SK-N-SH treated with all-trans-retinoic acid at 6 μM for 48 hours (cell line): ENCODE data around the gene KLF13.
A peak's percentile ranks its signal among the peaks of the same experiment; 100 is the strongest.

ENCODE experiments used
- ATAC-seq: fragments of 200-7000 bp; cut with Tn5 transposase; 3 replicates; pipeline ENCODE4 v1.9.1; 2020; ENCODE audit warnings: mild to moderate bottlenecking, moderate library complexity
- ARNTL ChIP-seq: fragments of 450-650 bp; formaldehyde crosslinking; IDR thresholded peaks from 2 replicates; pipeline ENCODE4 v1.5.0; 2020; ENCODE audit warnings: low read depth, mild to moderate bottlenecking, moderate library complexity, borderline replicate concordance
- BACH2 ChIP-seq: fragments of 250-450 bp; sonication (Bioruptor Pico); IDR thresholded peaks from 2 replicates; pipeline ENCODE4 v1.9.0; 2021; ENCODE audit warnings: mild to moderate bottlenecking, borderline replicate concordance
- GLIS3 ChIP-seq: fragments of 250-450 bp; sonication (Bioruptor Pico); IDR thresholded peaks from 2 replicates; pipeline ENCODE4 v1.5.0; 2020; ENCODE audit warnings: mild to moderate bottlenecking, moderate library complexity
- PPARA ChIP-seq: fragments of 250-450 bp; sonication (Bioruptor Pico); IDR thresholded peaks from 2 replicates; pipeline ENCODE4 v1.5.0; 2020; ENCODE audit warnings: mild to moderate bottlenecking, borderline replicate concordance
- RARB ChIP-seq: fragments of 250-450 bp; sonication (Bioruptor Pico); IDR thresholded peaks from 2 replicates; pipeline ENCODE4 v1.8.0; 2021; ENCODE audit warnings: mild to moderate bottlenecking, moderate library complexity
- SNAI2 ChIP-seq: fragments of 250-450 bp; sonication (Bioruptor Pico); IDR thresholded peaks from 2 replicates; pipeline ENCODE4 v1.5.0; 2020; ENCODE audit warnings: mild to moderate bottlenecking, moderate library complexity
- TCF4 ChIP-seq: fragments of 250-450 bp; sonication (Bioruptor Pico); IDR thresholded peaks from 2 replicates; pipeline ENCODE4 v1.8.0; 2021; ENCODE audit warnings: mild to moderate bottlenecking, moderate library complexity, borderline replicate concordance
- TOX ChIP-seq: fragments of 250-450 bp; sonication (Bioruptor Pico); IDR thresholded peaks from 2 replicates; pipeline ENCODE4 v1.8.0; 2021; ENCODE audit warnings: mild to moderate bottlenecking, moderate library complexity, borderline replicate concordance
- ZC3H10 ChIP-seq: fragments of 250-450 bp; sonication (Bioruptor Pico); IDR thresholded peaks from 2 replicates; pipeline ENCODE4 v1.5.1; 2021; ENCODE audit warnings: mild to moderate bottlenecking, moderate library complexity
- ZFP3 ChIP-seq: fragments of 250-450 bp; sonication (Bioruptor Pico); IDR thresholded peaks from 2 replicates; pipeline ENCODE4 v1.5.0; 2020; ENCODE audit warnings: mild to moderate bottlenecking, moderate library complexity
- ZFP30 ChIP-seq: fragments of 450-650 bp; formaldehyde crosslinking; IDR thresholded peaks from 2 replicates; pipeline ENCODE4 v1.5.0; 2022; ENCODE audit warnings: mild to moderate bottlenecking, moderate library complexity
- ZNF565 ChIP-seq: fragments of 450-650 bp; formaldehyde crosslinking; conservative IDR thresholded peaks from 2 replicates; pipeline ENCODE4 v1.5.0; 2020; ENCODE audit warnings: low read depth, mild to moderate bottlenecking, moderate library complexity
- ZNF70 ChIP-seq: fragments of 450-650 bp; formaldehyde crosslinking; IDR thresholded peaks from 2 replicates; pipeline ENCODE4 v1.5.0; 2020; ENCODE audit warnings: mild to moderate bottlenecking, moderate library complexity
- TF ChIP-seq, protein P1 (sequence below): fragments of 250-450 bp; sonication (Bioruptor Pico); IDR thresholded peaks from 2 replicates; pipeline ENCODE4 v1.5.1; 2020; ENCODE audit warnings: low read depth, mild to moderate bottlenecking, moderate library complexity
- TF ChIP-seq, protein P2 (sequence below): fragments of 250-450 bp; sonication (Bioruptor Pico); IDR thresholded peaks from 2 replicates; pipeline ENCODE4 v1.8.0; 2020; ENCODE audit warnings: mild to moderate bottlenecking, moderate library complexity, borderline replicate concordance
- TF ChIP-seq, protein P3 (sequence below): fragments of 250-450 bp; sonication (Bioruptor Pico); IDR thresholded peaks from 2 replicates; pipeline ENCODE4 v1.5.1; 2021; ENCODE audit warnings: mild to moderate bottlenecking, moderate library complexity
- TF ChIP-seq, protein P4 (sequence below): fragments of 250-450 bp; sonication (Bioruptor Pico); IDR thresholded peaks from 2 replicates; pipeline ENCODE4 v1.8.0; 2021; ENCODE audit warnings: low read depth, mild to moderate bottlenecking, moderate library complexity, borderline replicate concordance
- TF ChIP-seq, protein P5 (sequence below): fragments of 250-450 bp; sonication (Bioruptor Pico); IDR thresholded peaks from 2 replicates; pipeline ENCODE4 v1.5.0; 2020; ENCODE audit warnings: mild to moderate bottlenecking, moderate library complexity

The KLF13 gene

DNA sequence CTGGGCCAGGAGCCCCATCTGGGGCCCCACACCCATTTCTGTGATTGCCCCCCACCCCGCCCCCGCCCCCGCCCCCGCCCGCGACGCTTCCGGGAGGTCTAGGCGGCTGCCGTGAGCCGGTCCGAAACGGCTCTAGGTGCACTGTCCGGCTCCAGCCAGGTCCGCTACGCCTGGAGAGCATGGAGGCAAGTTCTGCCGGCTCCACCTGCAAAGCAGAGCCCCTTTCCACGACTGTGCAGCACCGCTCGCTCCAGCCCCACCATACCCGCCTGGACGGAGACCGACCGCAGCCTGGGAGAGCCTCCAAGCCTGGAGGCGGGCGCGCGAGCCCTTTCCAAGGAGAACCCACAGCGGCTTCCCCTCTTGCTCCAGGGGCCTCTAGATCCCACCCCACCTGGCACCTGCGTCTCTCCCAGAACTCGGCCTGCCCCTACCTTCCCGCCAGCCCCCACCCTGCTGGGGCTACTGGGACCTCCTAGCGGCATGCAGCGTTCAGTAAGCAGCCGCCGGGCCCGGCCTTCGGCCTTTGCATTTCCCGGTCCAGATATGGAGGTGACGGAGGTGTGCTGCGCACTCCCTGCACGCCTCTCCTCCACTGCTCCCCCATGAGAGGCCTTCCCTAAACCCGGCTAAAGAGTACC, 66.2 kb downstream of the KLF13 start:
- TF ChIP-seq, protein P1, sequence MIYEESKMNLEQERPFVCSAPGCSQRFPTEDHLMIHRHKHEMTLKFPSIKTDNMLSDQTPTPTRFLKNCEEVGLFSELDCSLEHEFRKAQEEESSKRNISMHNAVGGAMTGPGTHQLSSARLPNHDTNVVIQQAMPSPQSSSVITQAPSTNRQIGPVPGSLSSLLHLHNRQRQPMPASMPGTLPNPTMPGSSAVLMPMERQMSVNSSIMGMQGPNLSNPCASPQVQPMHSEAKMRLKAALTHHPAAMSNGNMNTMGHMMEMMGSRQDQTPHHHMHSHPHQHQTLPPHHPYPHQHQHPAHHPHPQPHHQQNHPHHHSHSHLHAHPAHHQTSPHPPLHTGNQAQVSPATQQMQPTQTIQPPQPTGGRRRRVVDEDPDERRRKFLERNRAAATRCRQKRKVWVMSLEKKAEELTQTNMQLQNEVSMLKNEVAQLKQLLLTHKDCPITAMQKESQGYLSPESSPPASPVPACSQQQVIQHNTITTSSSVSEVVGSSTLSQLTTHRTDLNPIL (CRISPR knock-in tag): no peak
- no peak for TF ChIP-seq ARNTL (CRISPR knock-in tag)
- no peak for TF ChIP-seq ZC3H10 (CRISPR knock-in tag)
- TF ChIP-seq, protein P2, sequence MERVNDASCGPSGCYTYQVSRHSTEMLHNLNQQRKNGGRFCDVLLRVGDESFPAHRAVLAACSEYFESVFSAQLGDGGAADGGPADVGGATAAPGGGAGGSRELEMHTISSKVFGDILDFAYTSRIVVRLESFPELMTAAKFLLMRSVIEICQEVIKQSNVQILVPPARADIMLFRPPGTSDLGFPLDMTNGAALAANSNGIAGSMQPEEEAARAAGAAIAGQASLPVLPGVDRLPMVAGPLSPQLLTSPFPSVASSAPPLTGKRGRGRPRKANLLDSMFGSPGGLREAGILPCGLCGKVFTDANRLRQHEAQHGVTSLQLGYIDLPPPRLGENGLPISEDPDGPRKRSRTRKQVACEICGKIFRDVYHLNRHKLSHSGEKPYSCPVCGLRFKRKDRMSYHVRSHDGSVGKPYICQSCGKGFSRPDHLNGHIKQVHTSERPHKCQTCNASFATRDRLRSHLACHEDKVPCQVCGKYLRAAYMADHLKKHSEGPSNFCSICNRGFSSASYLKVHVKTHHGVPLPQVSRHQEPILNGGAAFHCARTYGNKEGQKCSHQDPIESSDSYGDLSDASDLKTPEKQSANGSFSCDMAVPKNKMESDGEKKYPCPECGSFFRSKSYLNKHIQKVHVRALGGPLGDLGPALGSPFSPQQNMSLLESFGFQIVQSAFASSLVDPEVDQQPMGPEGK (CRISPR knock-in tag): no peak
- no peak for TF ChIP-seq RARB (CRISPR knock-in tag)
- TF ChIP-seq TOX (CRISPR knock-in tag): no peak
- TF ChIP-seq ZFP30 (CRISPR knock-in tag): no peak
- TF ChIP-seq ZNF565: no peak
- TF ChIP-seq BACH2 (CRISPR knock-in tag): no peak
- no peak for TF ChIP-seq GLIS3 (CRISPR knock-in tag)
- TF ChIP-seq, protein P3, sequence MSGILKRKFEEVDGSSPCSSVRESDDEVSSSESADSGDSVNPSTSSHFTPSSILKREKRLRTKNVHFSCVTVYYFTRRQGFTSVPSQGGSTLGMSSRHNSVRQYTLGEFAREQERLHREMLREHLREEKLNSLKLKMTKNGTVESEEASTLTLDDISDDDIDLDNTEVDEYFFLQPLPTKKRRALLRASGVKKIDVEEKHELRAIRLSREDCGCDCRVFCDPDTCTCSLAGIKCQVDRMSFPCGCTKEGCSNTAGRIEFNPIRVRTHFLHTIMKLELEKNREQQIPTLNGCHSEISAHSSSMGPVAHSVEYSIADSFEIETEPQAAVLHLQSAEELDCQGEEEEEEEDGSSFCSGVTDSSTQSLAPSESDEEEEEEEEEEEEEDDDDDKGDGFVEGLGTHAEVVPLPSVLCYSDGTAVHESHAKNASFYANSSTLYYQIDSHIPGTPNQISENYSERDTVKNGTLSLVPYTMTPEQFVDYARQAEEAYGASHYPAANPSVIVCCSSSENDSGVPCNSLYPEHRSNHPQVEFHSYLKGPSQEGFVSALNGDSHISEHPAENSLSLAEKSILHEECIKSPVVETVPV (CRISPR knock-in tag): no peak
- ATAC-seq: no peak

DNA sequence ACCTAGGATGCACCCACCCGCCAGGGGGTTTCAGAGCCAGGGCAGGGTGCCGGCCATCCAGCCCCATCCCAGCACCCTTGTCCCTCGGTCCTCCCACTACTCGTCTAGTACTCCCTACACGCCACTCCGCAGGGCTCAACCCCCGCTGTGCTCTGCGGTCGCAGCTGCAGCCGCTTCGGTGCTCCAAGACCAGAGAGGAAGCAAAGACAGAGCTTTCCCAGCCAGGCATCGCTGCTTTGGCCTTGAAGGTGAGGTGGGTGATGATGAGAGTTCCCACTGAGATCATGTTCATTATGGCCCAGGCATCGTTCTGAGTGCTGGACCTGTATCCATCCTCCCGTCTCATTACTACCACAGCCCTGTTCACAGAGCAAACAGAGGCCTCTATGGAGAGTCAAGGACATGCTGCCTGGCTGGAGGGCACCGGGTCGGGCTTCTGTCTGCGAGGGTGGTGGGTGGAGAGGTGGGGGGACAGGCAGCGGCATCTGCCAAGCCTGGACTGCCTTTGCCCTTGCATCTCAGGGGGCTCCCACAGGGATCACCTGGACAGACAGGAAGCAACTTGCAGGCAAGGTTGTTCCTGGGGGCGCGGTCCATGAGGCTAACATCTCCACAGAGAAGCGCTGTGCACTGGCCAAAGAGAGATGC, 66.9 kb downstream of the KLF13 start:
- no peak for ATAC-seq
- TF ChIP-seq ZC3H10 (CRISPR knock-in tag) (no peak), RARB (CRISPR knock-in tag) (no peak)
- TF ChIP-seq, protein P4, sequence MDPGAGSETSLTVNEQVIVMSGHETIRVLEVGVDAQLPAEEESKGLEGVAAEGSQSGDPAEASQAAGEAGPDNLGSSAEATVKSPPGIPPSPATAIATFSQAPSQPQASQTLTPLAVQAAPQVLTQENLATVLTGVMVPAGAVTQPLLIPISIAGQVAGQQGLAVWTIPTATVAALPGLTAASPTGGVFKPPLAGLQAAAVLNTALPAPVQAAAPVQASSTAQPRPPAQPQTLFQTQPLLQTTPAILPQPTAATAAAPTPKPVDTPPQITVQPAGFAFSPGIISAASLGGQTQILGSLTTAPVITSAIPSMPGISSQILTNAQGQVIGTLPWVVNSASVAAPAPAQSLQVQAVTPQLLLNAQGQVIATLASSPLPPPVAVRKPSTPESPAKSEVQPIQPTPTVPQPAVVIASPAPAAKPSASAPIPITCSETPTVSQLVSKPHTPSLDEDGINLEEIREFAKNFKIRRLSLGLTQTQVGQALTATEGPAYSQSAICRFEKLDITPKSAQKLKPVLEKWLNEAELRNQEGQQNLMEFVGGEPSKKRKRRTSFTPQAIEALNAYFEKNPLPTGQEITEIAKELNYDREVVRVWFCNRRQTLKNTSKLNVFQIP (CRISPR knock-in tag): no peak

DNA sequence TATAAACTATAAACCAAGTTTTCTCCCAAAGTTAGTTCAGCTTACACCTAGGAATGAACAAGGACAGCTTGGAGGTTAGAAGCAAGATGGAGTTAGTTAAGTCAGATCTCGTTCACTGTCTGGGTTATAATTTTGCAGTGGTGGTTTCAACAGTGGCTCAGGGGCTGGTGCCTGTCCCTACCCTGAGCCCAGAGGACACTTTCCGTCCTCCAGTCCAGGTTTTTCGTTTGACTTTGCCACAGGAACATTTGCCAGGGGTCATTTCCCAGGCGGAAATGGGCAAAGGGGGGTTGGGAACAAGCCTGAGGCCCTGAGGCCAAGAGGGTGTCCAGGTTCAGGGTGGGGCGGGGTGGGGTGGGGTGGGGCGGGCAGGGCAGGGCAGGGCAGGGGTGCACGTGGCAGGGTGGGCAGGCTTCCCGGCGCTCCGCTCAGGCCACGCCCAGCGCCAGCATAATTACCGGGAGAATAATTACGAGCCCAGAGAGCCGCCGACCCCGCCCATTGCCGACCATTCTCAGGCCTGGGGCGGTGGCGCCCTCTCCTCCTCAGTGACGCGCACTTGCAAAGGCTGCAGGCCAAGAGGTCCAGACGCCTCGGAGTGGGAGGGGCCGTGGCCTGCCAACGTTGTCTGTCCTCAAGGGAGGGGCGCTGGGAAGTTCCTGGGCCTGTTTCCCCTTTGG, 70.4 kb downstream of the KLF13 start:
- peak; percentile 76 for ATAC-seq
- TF ChIP-seq SNAI2: 0 out of 2 replicates have a peak, but pooled peaks have one; percentile 59
- TF ChIP-seq ZNF70 (CRISPR knock-in tag): 0 out of 2 replicates have a peak, but pooled peaks have one; percentile 6
- TF ChIP-seq, protein P2 (CRISPR knock-in tag): 0 out of 2 replicates have a peak, but pooled peaks have one; percentile 46
- TF ChIP-seq, protein P5, sequence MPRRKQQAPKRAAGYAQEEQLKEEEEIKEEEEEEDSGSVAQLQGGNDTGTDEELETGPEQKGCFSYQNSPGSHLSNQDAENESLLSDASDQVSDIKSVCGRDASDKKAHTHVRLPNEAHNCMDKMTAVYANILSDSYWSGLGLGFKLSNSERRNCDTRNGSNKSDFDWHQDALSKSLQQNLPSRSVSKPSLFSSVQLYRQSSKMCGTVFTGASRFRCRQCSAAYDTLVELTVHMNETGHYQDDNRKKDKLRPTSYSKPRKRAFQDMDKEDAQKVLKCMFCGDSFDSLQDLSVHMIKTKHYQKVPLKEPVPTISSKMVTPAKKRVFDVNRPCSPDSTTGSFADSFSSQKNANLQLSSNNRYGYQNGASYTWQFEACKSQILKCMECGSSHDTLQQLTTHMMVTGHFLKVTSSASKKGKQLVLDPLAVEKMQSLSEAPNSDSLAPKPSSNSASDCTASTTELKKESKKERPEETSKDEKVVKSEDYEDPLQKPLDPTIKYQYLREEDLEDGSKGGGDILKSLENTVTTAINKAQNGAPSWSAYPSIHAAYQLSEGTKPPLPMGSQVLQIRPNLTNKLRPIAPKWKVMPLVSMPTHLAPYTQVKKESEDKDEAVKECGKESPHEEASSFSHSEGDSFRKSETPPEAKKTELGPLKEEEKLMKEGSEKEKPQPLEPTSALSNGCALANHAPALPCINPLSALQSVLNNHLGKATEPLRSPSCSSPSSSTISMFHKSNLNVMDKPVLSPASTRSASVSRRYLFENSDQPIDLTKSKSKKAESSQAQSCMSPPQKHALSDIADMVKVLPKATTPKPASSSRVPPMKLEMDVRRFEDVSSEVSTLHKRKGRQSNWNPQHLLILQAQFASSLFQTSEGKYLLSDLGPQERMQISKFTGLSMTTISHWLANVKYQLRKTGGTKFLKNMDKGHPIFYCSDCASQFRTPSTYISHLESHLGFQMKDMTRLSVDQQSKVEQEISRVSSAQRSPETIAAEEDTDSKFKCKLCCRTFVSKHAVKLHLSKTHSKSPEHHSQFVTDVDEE (CRISPR knock-in tag): peak; percentile 88
- TF ChIP-seq, protein P1 (CRISPR knock-in tag): no peak
- no peak for TF ChIP-seq TCF4 (CRISPR knock-in tag)
- peak; percentile 54; the same call in 1 of the 2 replicates for TF ChIP-seq ZFP3 (CRISPR knock-in tag)
- peak; percentile 70; the same call in 1 of the 2 replicates for TF ChIP-seq ZNF565
- TF ChIP-seq PPARA (CRISPR knock-in tag): peak; percentile 73; the same call in 1 of the 2 replicates
